HUDEP-2 (cell line): ENCODE results near the gene RBMS1.

Experiments used
- DNase-seq, 76 experiments: peaks; one replicate each; lab custom pipeline; 2025; ENCODE audit not compliant: unreplicated experiment in 76 of 76; lab: John Stamatoyannopoulos, UW

Gene RBMS1

GRCh38 chr2:160317181-160318099, 176.2 kb downstream of the RBMS1 start:
- DNase-seq = no peak

- no peak for DNase-seq
Observed at GRCh38 chr2:160315337-160315736, 178.3 kb downstream of the RBMS1 start.

- no peak for DNase-seq
Observed at GRCh38 chr2:160310118-160310828, 183.3 kb downstream of the RBMS1 start.

- no peak for DNase-seq
Observed at GRCh38 chr2:160309585-160309984, 184.0 kb downstream of the RBMS1 start.

GRCh38 chr2:160308915-160309314, 184.7 kb downstream of the RBMS1 start:
- DNase-seq = no peak

- DNase-seq = no peak
Observed at GRCh38 chr2:160308476-160308875, 185.1 kb downstream of the RBMS1 start.

- no peak for DNase-seq
Observed at GRCh38 chr2:160306985-160307384, 186.6 kb downstream of the RBMS1 start.

- no peak for DNase-seq
Observed at GRCh38 chr2:160305081-160305750, 188.4 kb downstream of the RBMS1 start.

GRCh38 chr2:160303527-160303926, 190.1 kb downstream of the RBMS1 start:
- DNase-seq = no peak

GRCh38 chr2:160303076-160303475, 190.5 kb downstream of the RBMS1 start:
- DNase-seq = no peak

- no peak for DNase-seq
Observed at GRCh38 chr2:160301420-160301819, 192.2 kb downstream of the RBMS1 start.

- no peak for DNase-seq
Observed at GRCh38 chr2:160300203-160300602, 193.4 kb downstream of the RBMS1 start.

GRCh38 chr2:160299540-160299939, 194.1 kb downstream of the RBMS1 start:
- no peak for DNase-seq

GRCh38 chr2:160298960-160299359, 194.6 kb downstream of the RBMS1 start:
- DNase-seq = no peak

GRCh38 chr2:160295519-160296207, 197.9 kb downstream of the RBMS1 start:
- no peak for DNase-seq

- DNase-seq = no peak
Observed at GRCh38 chr2:160294889-160295288, 198.7 kb downstream of the RBMS1 start.

GRCh38 chr2:160294339-160294803, 199.2 kb downstream of the RBMS1 start:
- no peak for DNase-seq

- no peak for DNase-seq
Observed at GRCh38 chr2:160293391-160294091, 200.1 kb downstream of the RBMS1 start.

- DNase-seq = no peak
Observed at GRCh38 chr2:160292225-160292624, 201.4 kb downstream of the RBMS1 start.

GRCh38 chr2:160291382-160291781, 202.2 kb downstream of the RBMS1 start:
- DNase-seq = no peak
